NCI-H128 (cell line): ENCODE results near the gene TRMT44.
"Not testable (repeated sequence)": the region's sequence is repeated elsewhere in the genome, so short reads cannot be mapped to it uniquely, and the experiment has no call there.

ENCODE experiments used
- DNase-seq: peaks from one replicate; lab custom pipeline; 2025; ENCODE audit not compliant: unreplicated experiment; lab: John Stamatoyannopoulos, UW

Gene TRMT44

GRCh38 chr4:8510191-8510590 lies 69.6 kb downstream of the TRMT44 start:
- no peak for DNase-seq

- no peak for DNase-seq
Observed at GRCh38 chr4:8510611-8511285, 70.2 kb downstream of the TRMT44 start.

- no peak for DNase-seq
Observed at GRCh38 chr4:8512510-8512909, 71.9 kb downstream of the TRMT44 start.

- not testable (repeated sequence) for DNase-seq
Observed at GRCh38 chr4:8513080-8513479, 72.5 kb downstream of the TRMT44 start.

GRCh38 chr4:8513931-8514330 lies 73.4 kb downstream of the TRMT44 start:
- no peak for DNase-seq

- DNase-seq = no peak
Observed at GRCh38 chr4:8514391-8514790, 73.8 kb downstream of the TRMT44 start.

GRCh38 chr4:8515316-8516060 lies 74.9 kb downstream of the TRMT44 start:
- DNase-seq = no peak

GRCh38 chr4:8516061-8516573 lies 75.5 kb downstream of the TRMT44 start:
- DNase-seq = no peak

- no peak for DNase-seq
Observed at GRCh38 chr4:8516996-8517550, 76.5 kb downstream of the TRMT44 start.

GRCh38 chr4:8517946-8518345 lies 77.4 kb downstream of the TRMT44 start:
- no peak for DNase-seq

GRCh38 chr4:8522160-8523120 lies 81.9 kb downstream of the TRMT44 start:
- DNase-seq = no peak

- no peak for DNase-seq
Observed at GRCh38 chr4:8523175-8523574, 82.6 kb downstream of the TRMT44 start.

GRCh38 chr4:8523766-8524165 lies 83.2 kb downstream of the TRMT44 start:
- no peak for DNase-seq

GRCh38 chr4:8524595-8525382 lies 84.2 kb downstream of the TRMT44 start:
- DNase-seq = no peak

GRCh38 chr4:8525383-8526120 lies 85.0 kb downstream of the TRMT44 start:
- no peak for DNase-seq
